Lower lobe of right lung (tissue), 2 donors: Measurements from ENCODE around the gene KCNG2. TPM values are rescaled to one million over a fixed set of nuclear protein-coding genes. Genes with fewer than 3 reads are reported as not detected.

ENCODE experiments used
- ATAC-seq, 2 donors: fragments of 200-7000 bp; cut with Tn5 transposase; one replicate each; pipeline ENCODE4 v1.9.1; 2020 to 2022; ENCODE audit warnings: mild to moderate bottlenecking in 2 of 2, moderate library complexity in 2 of 2
- DNase-seq: peaks from one replicate; pipeline ENCODE4 v3.0.0-alpha.2; 2020
- H3K27ac ChIP-seq: fragments of 200-600 bp; one replicate; pipeline ENCODE4 v1.8.0; 2022
- H3K27me3 ChIP-seq: fragments of 200-600 bp; one replicate; pipeline ENCODE4 v1.8.0; 2022; ENCODE audit warnings: low read depth
- H3K36me3 ChIP-seq: fragments of 200-600 bp; one replicate; pipeline ENCODE4 v1.8.0; 2022; ENCODE audit warnings: mild to moderate bottlenecking
- H3K4me1 ChIP-seq: fragments of 200-600 bp; one replicate; pipeline ENCODE4 v1.8.0; 2022
- H3K4me3 ChIP-seq: fragments of 200-600 bp; one replicate; pipeline ENCODE4 v1.8.0; 2022; ENCODE audit warnings: mild to moderate bottlenecking
- H3K9me3 ChIP-seq: fragments of 200-600 bp; one replicate; pipeline ENCODE4 v1.8.0; 2022
- CTCF ChIP-seq: fragments of 200-600 bp; IDR thresholded peaks from one replicate; pipeline ENCODE4 v1.8.0; 2022; ENCODE audit warnings: antibody characterized with exemption, mild to moderate bottlenecking
- intact Hi-C: fragments of 100-400 bp; cut with DNase I; formaldehyde crosslinking; loops from one replicate; pipeline ENCODE4 v1.11.0; 2022
- total RNA-seq: library from RNA; stranded (reverse); fragmentation: NEBNext Ultra II Directional; extraction: Animal tissue kit (Norgen Biotek cat#: 25700); gene quantifications from one replicate; pipeline ENCODE4 v1.2.1, GENCODE V29; 2021
- donor health status: DM: no; HTN: yes; CAD: no; lungs with severe emphysema.

Gene KCNG2
- total RNA-seq, 1 donor from 2014 or later = 0.50 TPM

GRCh38 chr18:79825913-79826312, 28.2 kb downstream of the KCNG2 start:
- Histone ChIP-seq H3K27ac (no peak overlapping the region), H3K4me3 (no peak overlapping the region), H3K27me3 (no peaks in the 10 kb centered on the region), H3K4me1 (no peaks in the 10 kb centered on the region), H3K9me3 (no peaks in the 10 kb centered on the region), H3K36me3 (no peaks in the 10 kb centered on the region)
- intact Hi-C loops = no loop called here
- ATAC-seq (peak; percentile 52 to 77), DNase-seq (peak; percentile 69)
- TF ChIP-seq CTCF = no peak

DNA sequence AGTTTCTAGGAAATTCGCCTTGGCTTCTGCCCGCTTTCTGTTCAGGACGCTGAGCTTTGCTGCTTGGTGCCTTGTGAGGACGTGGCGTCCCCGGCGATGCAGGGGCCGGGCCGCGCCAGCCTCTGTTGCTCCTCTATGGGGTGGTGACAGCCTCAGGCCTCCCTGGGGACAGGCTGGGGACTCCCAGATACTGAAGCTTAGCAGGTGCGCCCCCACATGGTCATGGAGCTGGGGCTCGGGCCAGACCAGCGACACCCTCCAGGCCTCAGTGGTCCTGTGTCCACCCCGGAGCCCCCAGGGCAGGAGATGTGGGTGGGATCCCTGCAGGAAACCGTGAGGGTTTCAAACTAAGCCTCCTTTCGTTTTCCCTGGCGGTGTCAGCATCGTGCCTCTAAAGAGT, 29.2 kb downstream of the KCNG2 start:
- Histone ChIP-seq H3K4me3 (no peak overlapping the region), H3K27ac (no peak overlapping the region), H3K4me1 (no peaks in the 10 kb centered on the region), H3K36me3 (no peaks in the 10 kb centered on the region), H3K9me3 (no peaks in the 10 kb centered on the region), H3K27me3 (no peaks in the 10 kb centered on the region)
- DNase-seq (no peak), ATAC-seq (no peak)
- intact Hi-C loops = no loop called here
- TF ChIP-seq CTCF = no peak

DNA sequence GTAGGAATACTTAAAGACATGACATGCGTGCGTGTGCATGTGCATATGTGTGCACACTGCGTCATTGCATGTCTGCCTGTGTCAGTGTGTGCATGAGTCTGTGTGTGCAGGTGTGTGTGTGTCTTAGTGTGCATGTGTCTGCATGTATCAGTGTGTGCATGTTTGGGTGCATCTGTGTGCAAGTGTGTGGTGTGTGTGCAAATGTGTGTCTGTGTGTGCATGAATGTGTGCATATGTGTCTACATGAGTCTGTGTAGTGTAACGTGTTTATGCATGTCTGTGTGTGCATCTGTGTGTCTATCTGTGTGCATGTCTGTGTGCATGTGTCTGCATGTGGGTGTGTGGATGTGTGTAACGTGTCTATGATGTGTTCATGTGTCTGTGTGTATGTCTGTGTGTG, 30.5 kb downstream of the KCNG2 start:
- DNase-seq = no peak
- TF ChIP-seq CTCF = no peak
- H3K9me3 ChIP-seq = no peaks in the 10 kb centered on the region
- intact Hi-C loops = no loop called here
- no peaks in the 10 kb centered on the region for H3K36me3 ChIP-seq
- H3K4me3 ChIP-seq = no peak overlapping the region
- no peak for ATAC-seq
- no peaks in the 10 kb centered on the region for H3K27me3 ChIP-seq
- no peak overlapping the region for H3K27ac ChIP-seq
- no peaks in the 10 kb centered on the region for H3K4me1 ChIP-seq

DNA sequence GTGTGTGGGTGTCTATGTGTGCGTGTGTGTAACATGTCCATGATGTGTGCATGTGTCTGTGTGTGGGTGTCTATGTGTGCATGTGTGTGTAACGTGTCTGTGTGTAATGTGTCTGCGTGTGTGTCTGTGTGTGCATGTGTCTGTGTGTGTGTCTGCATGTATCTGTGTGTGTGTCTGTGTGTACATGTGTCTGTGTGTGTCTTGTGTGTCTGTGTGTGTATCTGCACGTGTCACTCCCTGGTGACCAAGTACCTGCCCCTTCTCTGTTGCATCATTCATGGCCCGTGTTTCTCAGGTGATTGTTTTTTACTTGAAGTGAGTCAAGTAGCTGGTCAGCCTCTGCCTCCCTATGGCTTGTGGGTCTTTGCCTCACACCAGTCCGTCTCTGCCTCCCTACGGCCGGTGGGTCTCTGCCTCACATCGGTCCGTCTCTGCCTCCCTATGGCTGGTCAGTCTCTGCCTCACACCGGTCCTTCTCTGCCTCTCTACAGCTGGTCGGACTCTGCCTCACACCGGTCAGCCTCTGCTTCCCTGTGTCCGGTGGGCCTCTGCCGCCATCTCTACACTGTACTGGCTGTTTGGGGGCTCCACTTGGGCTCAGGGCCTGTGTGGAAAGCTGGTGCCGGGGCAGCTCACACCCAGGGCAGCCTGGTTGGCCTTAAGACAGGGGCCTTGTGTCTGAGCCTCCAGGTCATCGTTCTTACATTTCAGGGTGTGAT, 31.6 kb downstream of the KCNG2 start:
- ATAC-seq = peak in 1 of 2 donors; percentile 33
- H3K4me1 ChIP-seq = no peaks in the 10 kb centered on the region
- intact Hi-C loops = no loop called here
- peaks cover 5% of the 10 kb centered on the region for H3K27me3 ChIP-seq
- DNase-seq = no peak
- no peak overlapping the region for H3K27ac ChIP-seq
- no peak for TF ChIP-seq CTCF
- H3K9me3 ChIP-seq = no peaks in the 10 kb centered on the region
- H3K4me3 ChIP-seq = no peak overlapping the region
- H3K36me3 ChIP-seq = no peaks in the 10 kb centered on the region

DNA sequence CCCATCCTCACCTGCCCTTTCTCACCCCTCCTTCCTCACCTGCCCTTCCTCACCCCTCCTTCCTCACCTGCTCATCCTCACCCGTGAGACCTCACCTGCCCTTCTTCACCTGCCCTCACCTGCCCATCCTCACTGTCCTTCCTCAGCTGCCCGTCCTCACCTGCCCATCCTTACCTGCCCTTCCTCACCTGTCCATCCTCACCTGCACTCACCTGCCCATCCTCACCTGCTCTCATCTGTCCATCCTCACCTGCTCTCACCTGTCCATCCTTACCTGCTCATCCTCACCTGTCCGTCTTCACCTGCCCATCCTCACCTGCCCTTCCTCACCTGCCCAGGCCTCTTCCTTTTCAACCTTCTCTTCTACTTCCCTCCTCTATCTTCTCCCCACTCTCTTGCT, 34.4 kb downstream of the KCNG2 start:
- TF ChIP-seq CTCF = no peak
- no peak for DNase-seq
- ATAC-seq = no peak
- Histone ChIP-seq H3K9me3 (no peaks in the 10 kb centered on the region), H3K27ac (no peak overlapping the region), H3K4me1 (no peaks in the 10 kb centered on the region), H3K27me3 (peaks cover 5% of the 10 kb centered on the region), H3K36me3 (no peaks in the 10 kb centered on the region), H3K4me3 (no peak overlapping the region)
- intact Hi-C loops = no loop called here
